GM21423 (cell line): ENCODE results near the gene EEF1G.
"Not testable (repeated sequence)": the region's sequence is repeated elsewhere in the genome, so short reads cannot be mapped to it uniquely, and the experiment has no call there.

Experiments
- ATAC-seq: cut with Tn5 transposase; IDR thresholded peaks from one replicate; pipeline ENCODE4 v1.9.1; 2021; ENCODE audit warnings: mild to moderate bottlenecking, moderate library complexity; ENCODE audit not compliant: unreplicated experiment

EEF1G gene

GRCh38 chr11:62578541-62578940 is 4.8 kb upstream of the EEF1G start:
- ATAC-seq: no peak

GRCh38 chr11:62577046-62577714 is 3.5 kb upstream of the EEF1G start:
- ATAC-seq: no peak

DNA sequence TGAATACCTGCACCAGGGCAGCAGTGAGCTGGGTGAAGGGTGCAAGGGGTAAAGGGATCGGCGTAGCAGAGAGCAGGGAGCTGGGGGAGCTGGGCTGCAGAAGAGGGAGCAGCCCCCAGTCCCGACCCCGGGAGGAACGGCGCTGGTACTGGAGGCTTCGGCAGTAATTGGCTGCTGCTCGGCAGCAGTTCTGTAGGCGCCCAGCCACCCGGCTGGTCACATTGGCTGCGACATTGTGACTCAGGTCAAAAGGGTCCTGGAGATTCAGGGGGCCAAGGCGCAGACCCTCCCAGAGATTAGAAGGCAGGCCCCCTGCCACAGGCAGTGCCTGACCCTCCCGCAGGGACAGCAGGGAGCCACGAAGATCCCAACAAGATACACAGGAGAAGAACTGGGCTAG is 2.1 kb upstream of the EEF1G start:
- ATAC-seq: no peak

- no peak for ATAC-seq
Measured at GRCh38 chr11:62575156-62575555, 1.5 kb upstream of the EEF1G start.

DNA sequence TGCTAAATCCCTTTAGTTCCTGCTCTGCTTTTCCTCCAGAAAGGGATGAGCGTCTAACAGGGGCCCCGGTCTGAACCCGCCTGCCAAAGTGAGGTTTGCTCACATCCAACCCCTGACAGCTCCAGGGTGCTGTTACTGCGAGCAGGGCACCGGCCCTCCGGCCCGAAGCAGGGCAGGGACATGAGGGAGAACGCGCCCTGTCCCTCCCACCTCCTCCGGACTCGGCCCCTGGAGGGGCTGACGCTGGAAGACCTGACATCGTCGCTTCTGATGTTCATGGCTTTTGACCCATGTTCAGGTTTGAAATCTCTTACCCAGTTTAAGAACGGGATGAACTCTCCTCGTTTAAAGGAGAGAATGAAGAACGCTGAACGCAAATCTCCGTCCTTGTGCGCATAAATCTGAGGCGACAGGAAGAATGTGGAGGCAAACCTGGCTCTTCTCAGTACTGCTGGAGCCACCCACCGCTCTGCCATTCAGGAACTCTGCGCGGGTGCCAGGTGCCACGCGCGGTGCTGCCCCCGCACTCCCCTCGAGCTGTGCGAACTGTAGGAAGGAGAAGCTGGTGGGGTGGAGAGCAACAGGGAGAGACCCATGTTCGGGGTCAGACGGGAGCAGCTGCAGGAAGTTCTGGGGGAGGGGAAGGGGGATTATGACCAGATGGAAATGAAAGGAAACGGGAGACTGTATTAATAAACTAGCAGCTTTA is 826 bp upstream of the EEF1G start:
- no peak for ATAC-seq

GRCh38 chr11:62573006-62573591 is 592 bp downstream of the EEF1G start:
- no peak for ATAC-seq

GRCh38 chr11:62572431-62572830 is 1.3 kb downstream of the EEF1G start:
- no peak for ATAC-seq

GRCh38 chr11:62571493-62571892 is 2.2 kb downstream of the EEF1G start:
- not testable (repeated sequence) for ATAC-seq

DNA sequence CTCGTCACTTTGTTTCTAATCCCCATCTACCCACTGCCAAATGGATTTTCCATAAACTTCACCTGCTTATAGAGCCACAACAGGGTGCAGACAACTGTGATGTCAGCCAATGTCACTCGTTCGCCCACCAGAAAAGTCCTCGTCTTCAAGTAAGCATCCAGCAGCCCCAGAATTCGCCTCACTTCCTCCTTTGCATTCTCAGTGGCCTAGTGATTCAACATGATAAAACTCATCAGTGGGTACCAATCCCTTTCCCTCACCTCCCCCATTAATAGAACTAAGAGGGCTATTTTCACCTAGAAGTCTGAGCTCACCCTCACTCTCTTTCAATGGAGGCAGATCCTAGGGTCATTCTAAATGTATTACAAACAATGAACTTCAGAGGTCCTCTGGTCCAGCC is 2.8 kb downstream of the EEF1G start:
- ATAC-seq: not testable (repeated sequence)

DNA sequence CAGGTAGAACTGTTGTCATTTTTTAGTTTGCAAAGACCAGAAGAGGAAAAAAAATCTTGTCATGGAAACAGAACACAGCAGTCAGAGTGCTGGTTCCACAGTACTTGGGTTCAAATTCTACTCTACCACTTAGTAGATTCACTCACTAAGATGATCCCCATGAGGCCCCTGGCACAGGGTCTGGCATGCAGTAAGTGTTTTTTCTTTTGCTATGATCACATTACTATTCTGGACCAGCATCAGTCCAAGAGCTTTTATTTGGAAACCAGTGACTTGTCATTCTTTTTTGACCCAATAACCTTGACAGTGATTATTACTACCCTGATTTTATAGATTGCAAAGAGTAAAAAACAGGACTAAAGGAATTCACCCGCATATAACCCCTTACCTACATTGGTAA is 4.1 kb downstream of the EEF1G start:
- no peak for ATAC-seq

- no peak for ATAC-seq
Measured at GRCh38 chr11:62567018-62567633, 6.6 kb downstream of the EEF1G start.

- ATAC-seq: no peak
Measured at GRCh38 chr11:62566247-62566646, 7.4 kb downstream of the EEF1G start.

DNA sequence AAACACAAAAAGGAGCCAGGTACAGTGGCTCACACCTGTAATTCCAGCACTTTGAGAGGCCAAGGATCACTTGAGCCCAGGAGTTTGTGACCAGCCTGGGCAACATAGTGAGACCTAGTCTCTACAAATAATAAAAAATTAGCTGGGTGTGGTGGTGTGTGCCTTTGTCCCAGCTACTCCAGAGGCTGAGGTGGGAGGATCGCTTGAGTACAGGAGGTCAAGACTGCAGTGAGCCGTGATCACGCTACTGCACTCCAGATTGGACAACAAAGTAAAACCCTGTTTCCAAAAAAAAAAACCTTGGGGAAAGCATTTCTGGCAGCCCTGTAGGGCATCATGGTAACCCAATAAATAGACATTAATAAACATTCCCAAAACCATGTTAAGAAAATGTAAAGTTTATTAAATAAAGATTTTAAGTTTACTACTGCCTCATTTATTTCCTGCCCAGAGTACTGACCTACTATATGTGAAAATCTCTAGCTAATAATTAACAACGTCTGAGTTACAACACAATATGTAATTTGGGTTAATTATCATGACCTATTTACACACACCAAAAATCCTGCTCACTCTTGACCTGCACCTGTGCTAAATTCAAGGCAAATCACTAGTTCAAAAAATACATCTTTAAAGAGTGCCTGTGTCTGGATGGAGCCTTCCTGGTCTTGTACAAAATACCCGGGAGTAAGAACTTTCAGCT is 8.4 kb downstream of the EEF1G start:
- no peak for ATAC-seq

- ATAC-seq: not testable (repeated sequence)
Measured at GRCh38 chr11:62561677-62562230, 11.9 kb downstream of the EEF1G start.

- no peak for ATAC-seq
Measured at GRCh38 chr11:62560566-62561103, 13.1 kb downstream of the EEF1G start.

DNA sequence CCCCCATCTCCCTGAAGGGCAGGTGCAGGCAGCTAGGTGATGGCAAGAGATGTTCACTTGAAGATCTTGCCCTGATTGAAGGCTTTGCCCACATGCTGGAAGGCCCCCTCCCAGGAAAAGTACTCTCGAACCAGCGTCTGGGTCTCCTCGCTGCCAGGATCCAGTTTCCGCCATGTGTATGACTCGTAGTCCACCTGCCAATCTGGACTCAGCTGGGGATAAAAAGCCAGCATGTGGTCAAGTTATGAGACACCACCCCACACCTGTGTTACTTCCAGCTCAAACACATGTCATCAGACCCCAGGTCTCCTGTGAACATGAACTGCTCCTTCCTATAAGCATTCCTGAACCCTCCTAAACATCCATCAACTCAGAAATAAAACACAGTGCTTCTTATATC is 14.1 kb downstream of the EEF1G start:
- ATAC-seq: not testable (repeated sequence)

- no peak for ATAC-seq
Measured at GRCh38 chr11:62559204-62559603, 14.5 kb downstream of the EEF1G start.

DNA sequence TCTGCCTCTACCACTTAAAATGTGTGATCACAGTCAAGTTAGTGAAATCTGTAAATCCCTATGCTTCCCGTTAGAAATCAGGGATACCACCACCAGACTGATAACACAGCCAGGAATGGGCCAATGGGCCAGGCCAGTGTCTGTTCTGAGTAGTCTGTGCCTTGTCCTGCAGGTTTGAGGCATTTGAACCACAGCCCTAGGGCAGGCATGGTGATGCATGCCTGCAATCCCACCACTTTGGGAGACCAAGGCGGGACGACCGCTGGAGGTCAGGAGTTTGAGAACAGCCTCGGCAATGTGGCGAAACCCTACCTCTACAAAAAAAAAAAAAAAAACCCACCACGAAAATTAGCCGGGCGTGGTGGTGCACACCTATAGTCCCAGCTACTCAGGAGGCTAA is 15.0 kb downstream of the EEF1G start:
- ATAC-seq: no peak

DNA sequence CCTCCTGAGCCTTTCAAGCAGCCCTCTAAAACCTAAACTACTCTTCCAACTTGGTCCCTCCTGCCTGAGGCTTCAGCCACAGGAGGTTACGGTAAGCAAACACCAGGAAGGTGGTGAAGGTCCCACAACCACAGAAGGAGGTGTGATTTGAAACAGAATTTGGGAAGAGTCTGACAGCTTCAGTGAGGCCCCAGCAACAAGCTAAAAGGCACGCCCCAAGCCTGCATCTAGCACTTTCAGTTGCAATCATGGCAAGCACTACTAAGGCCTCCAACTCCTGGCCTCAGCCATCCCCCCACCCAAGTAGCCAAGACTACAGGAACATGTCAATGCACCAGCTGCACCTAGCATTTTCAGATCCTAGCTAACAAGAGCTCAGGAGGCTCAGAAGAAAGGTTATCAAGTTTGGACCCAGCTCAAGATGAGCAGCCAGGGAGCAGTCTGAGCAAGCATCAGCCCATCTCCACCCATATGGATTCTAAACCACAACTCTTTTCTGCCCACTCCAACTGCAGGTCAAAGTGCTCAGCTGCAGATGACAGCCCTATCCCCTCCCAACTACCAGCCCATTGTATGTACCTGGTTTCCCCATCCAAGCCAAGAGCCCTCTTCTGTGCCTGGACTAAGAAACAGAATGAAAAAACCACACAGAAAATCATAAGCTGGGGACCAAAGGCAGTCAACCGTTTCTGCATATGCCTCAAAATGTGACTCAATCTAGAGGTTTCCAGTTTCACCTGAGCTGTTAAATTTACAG is 16.6 kb downstream of the EEF1G start:
- no peak for ATAC-seq
